Panc1 (cell line): Measurements from ENCODE around the gene USP12. TPM values are rescaled to one million over a fixed set of nuclear protein-coding genes. Genes with fewer than 3 reads are reported as not detected.

Experiments used
- ATAC-seq: fragments of 200-7000 bp; cut with Tn5 transposase; 2 replicates; pipeline ENCODE4 v1.9.1; 2020; ENCODE audit warnings: mild to moderate bottlenecking, moderate library complexity
- BruUV-seq: library from RNA; stranded (reverse); fragments of 400-500 nt; replicated peaks from 2 replicates; lab custom pipeline; 2021; lab: Mats Ljungman, UMichigan
- CTCF ChIA-PET: fragments of 300-600 bp; sonication (Branson Sonifier 250); formaldehyde crosslinking; loops from one replicate; lab custom pipeline; 2022; ENCODE audit warnings: antibody characterized with exemption; lab: Charles Lee
- POLR2A ChIA-PET: fragments of 300-600 bp; sonication (Branson Sonifier 250); formaldehyde crosslinking; loops from one replicate; lab custom pipeline; 2022; ENCODE audit warnings: antibody characterized with exemption; lab: Charles Lee
- DNase-seq: peaks from one replicate; pipeline ENCODE4 v3.0.0-alpha.2; 2010; ENCODE audit warnings: low read depth, low spot score
- H3K27ac ChIP-seq: 2 replicates; pipeline ENCODE4 v1.5.1; 2011; ENCODE audit warnings: mild to moderate bottlenecking, low read length, inconsistent platforms
- H3K27me3 ChIP-seq: fragments of 200-500 bp; sonication (Bioruptor generic); 2 replicates; pipeline ENCODE4 v1.6.0; 2014; ENCODE audit warnings: low read length, inconsistent platforms; ENCODE audit not compliant: control insufficient read depth, insufficient read depth
- H3K36me3 ChIP-seq: fragments of 200-500 bp; sonication (Bioruptor generic); 2 replicates; pipeline ENCODE4 v1.5.1; 2014; ENCODE audit warnings: inconsistent platforms, mild to moderate bottlenecking, low read length, moderate library complexity; ENCODE audit not compliant: control insufficient read depth, insufficient read depth
- H3K4me1 ChIP-seq: 2 replicates; pipeline ENCODE4 v1.5.1; 2011; ENCODE audit warnings: inconsistent platforms, mild to moderate bottlenecking, low read length, moderate library complexity; ENCODE audit not compliant: control insufficient read depth, insufficient read depth
- H3K4me3 ChIP-seq, 2 experiments: 2 replicates each; pipeline ENCODE4 v1.5.1; 2011 to 2012; ENCODE audit warnings: low read depth in 2 of 2, low read length in 2 of 2, mild to moderate bottlenecking in 2 of 2, inconsistent platforms in 1 of 2, moderate library complexity in 1 of 2
- H3K9me3 ChIP-seq: fragments of 200-500 bp; sonication (Bioruptor generic); 2 replicates; pipeline ENCODE4 v1.5.1; 2014; ENCODE audit warnings: low read depth, mild to moderate bottlenecking, inconsistent platforms, low read length, moderate library complexity; ENCODE audit not compliant: control insufficient read depth, insufficient read depth
- CTCF ChIP-seq: fragments of 450-650 bp; IDR thresholded peaks from 2 replicates; pipeline ENCODE4 v1.5.1; 2017; ENCODE audit warnings: mild to moderate bottlenecking
- POLR2AphosphoS5 ChIP-seq: IDR thresholded peaks from 2 replicates; pipeline ENCODE4 v1.6.1; 2012; ENCODE audit warnings: mild to moderate bottlenecking, low read depth, low read length, moderate library complexity
- REST ChIP-seq, 2 experiments: IDR thresholded peaks; 2 replicates each; pipeline ENCODE4 v1.6.1; 2011 to 2012; ENCODE audit warnings: low read depth in 2 of 2, control low read depth in 1 of 2, low read length in 1 of 2, mild to moderate bottlenecking in 1 of 2, moderate library complexity in 1 of 2; ENCODE audit not compliant: insufficient read depth in 1 of 2
- SIN3A ChIP-seq: IDR thresholded peaks from 2 replicates; pipeline ENCODE4 v1.6.1; 2012; ENCODE audit warnings: low read depth, mild to moderate bottlenecking, low read length, moderate library complexity, borderline replicate concordance; ENCODE audit not compliant: insufficient read depth
- TCF7L2 ChIP-seq: IDR thresholded peaks from 2 replicates; pipeline ENCODE4 v1.6.1; 2011; ENCODE audit warnings: mild to moderate bottlenecking, low read depth, low read length, inconsistent platforms
- in situ Hi-C: cut with HindIII; loops from 2 replicates; pipeline ENCODE4 v1.10.0; 2016; ENCODE audit warnings: low sequenced_read_pairs, low pct_unique_long_range_greater_than_20kb
- intact Hi-C: fragments of 100-400 bp; cut with micrococcal nuclease; formaldehyde crosslinking; loops from one replicate; pipeline ENCODE4 v1.10.0; 2022; ENCODE audit not compliant: unreplicated experiment
- total RNA-seq: library from RNA; stranded (reverse); gene quantifications from one replicate; pipeline ENCODE4 v1.2.1, GENCODE V29; 2021; ENCODE audit not compliant: unreplicated experiment

Gene USP12
- total RNA-seq, 1 experiment from 2014 or later = 82.0 TPM

- CTCF ChIA-PET = no interaction called here
- POLR2A ChIA-PET = interaction anchor here (0.5 kb wide), 1 partner anchor 122 kb away, joined by 19 read pairs; no protein-coding TSS in a partner anchor
- no TSS peak for BruUV-seq
Observed at GRCh38 chr13:27160657-27161295, 10.8 kb downstream of the USP12 start.

More at GRCh38 chr13:27160657-27161295, 10.8 kb downstream of the USP12 start:
- Histone ChIP-seq H3K36me3 (no peaks in the 10 kb centered on the region; the same call in 1 of the 2 replicates), H3K27ac (no peak overlapping the region), H3K27me3 (no peaks in the 10 kb centered on the region), H3K9me3 (no peaks in the 10 kb centered on the region), H3K4me1 (peaks cover 61% of the 10 kb centered on the region), H3K4me3 (no peak overlapping the region)
- no peak for TF ChIP-seq TCF7L2
- no peak for TF ChIP-seq SIN3A
- TF ChIP-seq REST (IDR thresholded peaks at IDR 0.05; ENCODE audit: insufficient read depth in 1 of 2, low read depth in 2 of 2, low read length in 1 of 2) = no peak
- TF ChIP-seq CTCF = no peak
- TF ChIP-seq POLR2AphosphoS5 = no peak
- DNase-seq (no peak), ATAC-seq (no peak)
- intact Hi-C loops = no loop called here
- in situ Hi-C loops = no loop called here
